ENCODE measurements around the gene GPX1.

DNA sequence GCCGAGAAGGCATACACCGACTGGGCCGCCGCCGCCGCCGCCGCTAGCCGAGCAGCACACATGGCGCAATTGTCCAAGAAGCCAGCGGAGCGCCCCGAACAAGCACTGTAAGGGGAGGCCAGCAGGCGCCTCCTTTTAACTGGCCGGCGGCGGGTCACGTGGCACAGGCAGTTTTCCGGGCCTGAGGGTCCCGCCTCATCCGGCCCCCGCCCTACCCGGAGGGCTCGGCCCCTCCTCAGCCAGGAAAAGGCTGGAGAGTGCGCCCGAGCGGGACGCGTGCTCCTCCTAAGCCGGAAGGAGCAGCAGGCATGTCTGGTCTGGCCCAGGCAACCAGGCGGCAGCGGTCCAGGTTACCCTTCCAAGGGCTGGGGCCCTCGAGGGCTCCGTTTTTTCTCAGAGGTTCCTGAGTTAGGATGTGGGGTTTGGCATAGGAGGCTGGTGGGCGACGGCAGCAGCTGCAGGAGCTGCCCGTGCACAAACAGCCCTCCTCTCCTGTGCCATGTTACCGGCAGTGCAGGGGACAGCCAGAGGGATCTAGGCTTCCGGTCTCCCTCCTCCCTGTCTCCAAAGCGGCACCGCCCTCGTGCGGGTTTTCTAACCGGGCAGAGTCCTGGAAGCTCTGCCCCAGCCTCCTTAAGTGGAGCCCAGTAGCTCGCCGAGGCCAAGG, at the start of gene GPX1:
- TF ChIP-seq, protein P1, sequence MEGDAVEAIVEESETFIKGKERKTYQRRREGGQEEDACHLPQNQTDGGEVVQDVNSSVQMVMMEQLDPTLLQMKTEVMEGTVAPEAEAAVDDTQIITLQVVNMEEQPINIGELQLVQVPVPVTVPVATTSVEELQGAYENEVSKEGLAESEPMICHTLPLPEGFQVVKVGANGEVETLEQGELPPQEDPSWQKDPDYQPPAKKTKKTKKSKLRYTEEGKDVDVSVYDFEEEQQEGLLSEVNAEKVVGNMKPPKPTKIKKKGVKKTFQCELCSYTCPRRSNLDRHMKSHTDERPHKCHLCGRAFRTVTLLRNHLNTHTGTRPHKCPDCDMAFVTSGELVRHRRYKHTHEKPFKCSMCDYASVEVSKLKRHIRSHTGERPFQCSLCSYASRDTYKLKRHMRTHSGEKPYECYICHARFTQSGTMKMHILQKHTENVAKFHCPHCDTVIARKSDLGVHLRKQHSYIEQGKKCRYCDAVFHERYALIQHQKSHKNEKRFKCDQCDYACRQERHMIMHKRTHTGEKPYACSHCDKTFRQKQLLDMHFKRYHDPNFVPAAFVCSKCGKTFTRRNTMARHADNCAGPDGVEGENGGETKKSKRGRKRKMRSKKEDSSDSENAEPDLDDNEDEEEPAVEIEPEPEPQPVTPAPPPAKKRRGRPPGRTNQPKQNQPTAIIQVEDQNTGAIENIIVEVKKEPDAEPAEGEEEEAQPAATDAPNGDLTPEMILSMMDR (IDR thresholded peaks at IDR 0.05), result no peak
- no peak for TF ChIP-seq POLR2A (IDR thresholded peaks at IDR 0.05)

Measured in testis (tissue), 2 donors.